HUDEP-2 (cell line): Measurements from ENCODE around the gene PHF1.
A peak's percentile ranks its signal among the peaks of the same experiment; 100 is the strongest.

Experiments used
- DNase-seq, 76 experiments: peaks; one replicate each; lab custom pipeline; 2025; ENCODE audit not compliant: unreplicated experiment in 76 of 76; lab: John Stamatoyannopoulos, UW

The PHF1 gene

DNA sequence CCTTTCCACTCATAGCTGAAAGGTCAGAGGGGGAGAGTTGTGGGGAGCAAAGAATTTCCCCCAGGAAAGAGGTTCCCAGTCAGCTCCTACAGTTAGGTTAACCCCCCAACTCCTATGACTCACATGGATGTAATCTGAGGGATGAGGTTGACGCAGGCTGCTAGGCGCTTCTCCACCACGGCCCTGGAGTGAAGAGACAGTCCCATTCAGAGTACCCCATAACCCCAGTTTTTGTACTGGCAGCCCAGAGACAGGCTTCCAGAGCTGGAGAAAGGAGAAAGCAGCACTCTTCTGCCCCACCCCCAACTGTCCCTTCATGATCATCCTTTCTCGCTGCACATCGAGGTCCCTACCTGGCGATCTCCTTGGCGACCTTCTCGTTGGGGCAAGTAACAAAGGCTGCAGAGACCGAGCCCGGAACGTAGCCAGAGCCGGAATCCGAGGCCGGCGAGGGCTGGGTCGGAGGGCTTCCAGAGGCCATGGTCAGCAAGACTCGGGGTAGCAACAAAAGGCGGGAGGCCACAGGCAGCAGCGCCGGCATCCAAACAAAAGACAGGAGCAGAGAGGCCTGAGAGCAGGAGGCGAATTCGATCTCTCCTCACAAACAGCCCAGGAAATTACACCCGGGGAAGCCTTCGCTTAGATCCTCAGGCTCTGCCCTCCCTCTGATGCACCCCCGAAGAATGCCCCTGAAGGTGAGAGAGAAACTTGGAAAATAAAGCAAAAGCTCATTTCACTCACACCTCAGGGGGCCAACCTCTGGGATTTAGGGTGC, 6.5 kb downstream of the PHF1 start:
- peak in 2 of 76 experiments; percentile 15 to 29 for DNase-seq

DNA sequence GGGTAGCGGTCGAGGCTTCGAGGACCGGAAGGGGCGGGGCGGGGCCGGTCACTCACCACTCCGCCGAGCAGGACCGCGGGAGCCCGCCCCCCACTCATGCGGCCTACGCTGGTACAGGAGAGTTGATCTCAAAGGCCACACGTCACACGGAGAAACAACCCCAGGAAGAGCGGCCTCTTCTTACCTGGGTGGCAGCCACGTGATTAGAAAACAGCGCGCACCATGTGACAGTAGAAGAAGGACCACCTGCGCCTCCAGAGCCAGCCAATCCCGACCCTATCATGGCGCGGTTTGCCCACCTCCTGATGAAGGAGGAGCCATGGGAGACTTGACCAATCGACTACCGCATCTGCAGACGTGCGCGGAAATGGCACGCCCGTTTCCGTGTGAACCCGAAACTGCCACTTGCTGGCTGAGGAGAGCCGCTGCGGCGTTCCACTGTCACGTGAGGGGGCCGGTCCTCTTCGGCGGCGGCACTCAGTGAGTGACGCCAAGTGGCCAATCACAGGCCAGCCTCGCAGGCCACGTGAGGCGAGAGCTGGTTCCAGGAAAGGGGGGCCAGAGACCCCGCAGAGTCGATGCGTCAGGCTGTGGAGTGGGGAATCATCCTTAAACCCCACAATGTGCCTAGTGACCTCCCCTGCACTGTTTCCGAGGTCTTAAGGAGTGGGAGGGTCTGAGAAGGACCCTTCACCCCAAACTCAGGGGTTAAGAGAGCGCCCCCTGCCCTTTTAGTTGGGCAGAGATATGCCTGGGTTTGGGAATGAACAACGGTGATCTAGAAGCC, 7.3 kb downstream of the PHF1 start, which contains the start of gene CUTA:
TSS of gene CUTA (minus strand) at position 205 of the 787 bp plus-strand sequence. CDS start at position 98, 107 bp downstream.
- peak; percentile 91 to 100 (median 100) for DNase-seq

GRCh38 chr6:33418690-33419291, 8.0 kb downstream of the PHF1 start:
- peak in 2 of 76 experiments; percentile 22 for DNase-seq

- DNase-seq: peak in 48 of 76 experiments; percentile 8 to 76 (median 44)
Measured at GRCh38 chr6:33419580-33420490, 9.0 kb downstream of the PHF1 start, which contains the start of gene SYNGAP1. TSS of gene SYNGAP1 (plus strand) at chr6:33420065. CDS start at chr6:33420265, 200 bp downstream.

DNA sequence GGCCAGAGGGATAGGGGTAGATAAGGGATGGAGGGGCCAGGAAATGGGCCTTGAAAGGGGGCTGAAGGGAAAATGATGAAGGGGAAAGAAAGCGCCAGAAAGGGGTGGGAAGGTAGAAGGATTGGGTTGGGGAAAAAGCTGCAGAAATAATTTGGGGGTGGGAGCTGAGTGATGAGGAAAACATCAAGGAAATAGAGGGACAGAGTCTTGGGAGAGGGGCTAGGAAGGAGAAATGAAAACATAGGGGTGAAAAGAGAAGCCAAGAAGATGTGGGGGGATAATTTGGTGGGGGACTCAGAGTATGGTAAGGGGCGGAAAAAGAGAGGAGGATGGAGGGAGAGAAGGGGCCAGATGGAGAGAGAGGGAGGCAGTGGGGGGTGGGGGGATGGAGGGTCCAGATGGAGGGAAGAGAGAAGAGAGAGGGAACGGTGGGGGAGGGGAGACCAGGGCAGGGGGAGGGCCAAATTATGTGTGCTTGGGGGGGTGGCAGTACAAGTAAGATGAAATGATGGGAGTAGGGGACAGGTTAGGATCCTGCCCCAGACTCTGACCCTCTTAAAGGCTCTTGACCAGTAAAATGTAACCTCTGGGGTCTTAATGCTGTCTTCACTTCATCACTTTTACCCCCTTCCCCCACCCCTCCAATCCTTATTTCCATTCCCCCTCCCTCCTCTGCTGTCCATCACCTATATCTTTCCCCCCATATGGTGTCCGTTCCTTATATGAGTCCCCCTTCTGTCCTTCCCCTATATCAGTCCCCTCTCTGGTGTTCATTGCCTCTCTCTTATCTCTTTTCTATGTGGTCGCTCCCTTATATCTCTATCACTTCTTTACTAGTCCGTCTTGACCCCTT, 9.9 kb downstream of the PHF1 start:
- peak in 16 of 76 experiments; percentile 10 to 68 (median 40) for DNase-seq

GRCh38 chr6:33421344-33421643, 10.5 kb downstream of the PHF1 start:
- DNase-seq: no peak

GRCh38 chr6:33423777-33424176, 13.0 kb downstream of the PHF1 start:
- DNase-seq: no peak

DNA sequence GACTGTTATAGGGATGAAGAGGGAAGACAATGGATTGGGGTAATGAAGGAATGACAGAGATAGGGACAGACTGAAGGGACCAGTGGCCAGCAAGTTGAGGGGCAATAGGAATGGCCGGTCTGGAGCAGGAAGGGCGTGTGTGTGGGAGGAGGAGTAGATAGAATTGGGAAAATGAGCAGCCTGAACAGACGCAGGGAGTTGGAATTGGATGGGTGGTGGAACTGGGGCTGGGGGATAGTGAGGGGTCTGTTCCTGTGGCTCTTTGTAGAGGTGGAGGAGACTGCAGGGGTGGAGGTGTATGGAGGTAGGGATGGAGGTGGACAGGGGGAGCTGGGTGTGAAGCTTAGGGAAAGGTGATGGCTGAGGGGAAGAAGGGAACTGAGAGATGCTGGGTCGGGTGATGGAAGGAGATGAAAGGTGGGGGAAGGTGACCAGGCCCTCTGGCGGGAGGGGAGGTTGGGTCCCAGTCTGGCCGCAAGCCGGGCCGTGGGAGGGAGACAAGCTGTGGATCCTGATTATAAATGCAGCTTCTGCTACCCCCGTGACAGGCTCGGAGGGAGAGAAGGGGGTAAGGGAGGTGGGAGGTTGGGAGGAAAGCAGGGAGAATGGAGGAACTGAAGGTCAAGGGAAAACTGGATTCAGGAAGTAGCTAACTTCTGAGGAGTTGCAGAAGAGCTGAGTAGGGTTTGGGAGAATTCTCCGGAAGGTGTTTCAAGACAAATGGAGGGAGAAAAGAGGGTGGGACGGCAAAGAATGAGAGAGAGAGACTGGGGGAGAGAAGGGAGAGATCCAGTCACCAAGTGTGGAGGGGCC, 14.2 kb downstream of the PHF1 start:
- DNase-seq: peak in 48 of 76 experiments; percentile 16 to 68 (median 42)

GRCh38 chr6:33425668-33426577, 15.1 kb downstream of the PHF1 start:
- DNase-seq: peak in 75 of 76 experiments; percentile 44 to 99 (median 94)

DNA sequence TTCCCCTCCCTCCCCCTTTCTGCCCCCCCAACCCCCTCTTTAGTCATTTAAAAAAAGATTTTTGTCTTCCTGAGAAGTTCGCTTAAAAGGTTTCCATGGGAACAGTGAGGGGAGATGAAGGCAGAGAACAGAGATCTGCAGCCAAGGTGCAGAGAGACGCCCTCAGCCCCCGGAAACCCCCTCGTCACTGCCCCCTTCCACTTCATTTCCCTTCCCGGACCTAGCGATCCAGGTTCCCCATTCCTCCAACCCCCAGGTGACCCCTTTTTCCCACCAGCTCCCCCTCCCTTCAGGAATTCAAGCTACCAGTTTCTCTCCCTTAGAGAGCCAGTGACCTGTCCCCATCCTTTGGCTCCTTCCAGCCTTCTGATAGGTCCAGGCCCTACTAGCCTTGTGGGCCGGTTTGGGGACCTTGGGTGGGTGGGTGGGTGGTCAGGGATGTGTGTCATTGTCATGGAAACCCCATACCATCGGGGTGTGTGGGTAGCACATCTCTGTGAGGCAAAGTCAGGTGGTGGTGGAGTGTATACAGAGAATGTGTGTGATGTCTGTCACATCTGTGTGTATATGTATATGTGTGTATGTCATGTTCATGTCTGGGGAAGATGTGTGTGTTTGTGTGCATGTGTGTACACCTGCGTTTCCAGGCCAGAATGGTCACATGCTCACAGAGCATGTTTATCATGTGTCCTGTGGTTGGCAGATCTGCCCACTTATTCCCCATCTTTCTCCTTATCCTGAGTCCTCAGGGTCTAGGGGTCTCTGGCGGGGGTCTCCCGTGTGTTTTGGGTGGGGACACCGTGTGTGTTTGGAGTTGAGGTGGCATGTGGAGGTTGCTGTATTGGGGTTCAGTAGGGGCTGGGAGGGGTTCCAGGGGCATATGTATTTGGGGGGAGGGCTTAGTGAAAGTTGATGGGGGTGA, 16.0 kb downstream of the PHF1 start:
- peak in 3 of 76 experiments; percentile 10 to 34 (median 19) for DNase-seq

GRCh38 chr6:33427585-33428223, 16.9 kb downstream of the PHF1 start:
- peak in 38 of 76 experiments; percentile 14 to 71 (median 52) for DNase-seq

DNA sequence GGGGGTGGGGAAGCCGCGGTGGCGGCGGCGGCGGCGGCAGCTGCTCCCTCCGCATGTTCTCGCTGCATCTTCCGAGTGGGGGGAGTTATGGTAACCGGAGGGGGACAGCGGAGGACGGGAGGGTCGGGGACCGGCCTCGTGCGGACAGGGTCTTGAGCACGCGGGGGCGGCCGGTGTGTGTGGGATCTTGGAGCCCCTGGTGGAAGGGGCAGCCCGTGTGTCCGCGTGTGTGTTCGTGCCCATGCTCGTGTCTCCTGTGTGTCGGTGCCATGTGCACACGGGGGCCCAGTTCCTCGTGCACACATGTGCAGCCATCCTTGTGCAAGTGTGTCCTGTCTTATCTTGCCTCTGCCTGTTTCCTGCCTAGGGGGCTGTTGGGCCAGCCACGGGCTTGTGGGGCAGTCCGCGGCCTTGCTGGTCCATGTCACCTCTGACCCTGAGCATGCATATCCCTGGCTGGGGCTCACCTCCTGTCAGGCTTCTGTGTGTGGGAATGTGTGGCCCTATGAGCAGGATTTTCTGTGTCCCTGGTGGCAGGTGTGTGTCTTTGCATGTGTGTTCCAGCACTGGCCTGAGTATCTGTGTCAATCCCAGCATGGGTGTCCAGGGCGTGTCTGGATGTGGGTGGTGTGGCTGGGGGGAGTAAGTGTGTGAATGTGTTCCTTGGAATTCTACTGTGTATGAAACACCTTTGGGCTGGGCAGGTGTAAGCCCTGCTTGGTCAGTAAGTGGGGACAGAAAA, 17.6 kb downstream of the PHF1 start:
- DNase-seq: peak in 66 of 76 experiments; percentile 25 to 80 (median 56)

- peak in 8 of 76 experiments; percentile 4 to 38 (median 20) for DNase-seq
Measured at GRCh38 chr6:33428966-33429749, 18.3 kb downstream of the PHF1 start.

DNA sequence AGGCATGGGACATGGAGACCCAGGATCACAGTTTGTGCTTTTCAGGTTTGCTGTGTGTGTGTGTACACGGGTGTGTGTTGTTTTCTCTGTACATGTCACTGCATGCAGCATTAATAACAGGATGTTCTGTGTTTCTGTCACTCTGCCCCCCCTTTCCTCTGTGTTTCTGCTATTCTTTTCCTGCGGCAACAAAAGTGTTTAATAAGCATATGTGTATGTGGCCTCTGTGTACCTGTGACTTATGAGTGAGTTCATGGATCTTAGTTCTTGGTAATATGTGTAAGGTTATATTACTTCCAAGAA, 18.9 kb downstream of the PHF1 start:
- no peak for DNase-seq

DNA sequence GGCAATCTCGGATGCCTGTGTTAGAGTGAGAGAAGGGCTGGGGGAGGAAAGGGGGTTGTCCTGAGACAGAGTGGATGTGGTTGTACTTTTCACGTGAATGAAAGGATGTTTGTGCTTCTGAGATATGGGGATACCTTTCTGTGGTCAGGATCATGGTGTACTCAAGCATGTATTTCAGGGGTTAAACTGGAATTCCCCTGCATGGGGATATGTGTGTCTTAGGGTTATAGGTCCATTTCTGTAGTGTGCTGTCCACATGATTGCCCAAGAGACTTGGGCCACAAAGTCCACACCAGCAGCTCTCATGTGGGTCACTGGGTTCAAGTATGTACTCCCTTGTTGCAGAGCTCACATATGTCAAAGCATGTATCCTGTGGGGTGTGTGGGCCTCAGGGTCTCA, 19.5 kb downstream of the PHF1 start:
- no peak for DNase-seq
